ENCODE measurements around the gene HSD3B2.

Gene HSD3B2

DNA sequence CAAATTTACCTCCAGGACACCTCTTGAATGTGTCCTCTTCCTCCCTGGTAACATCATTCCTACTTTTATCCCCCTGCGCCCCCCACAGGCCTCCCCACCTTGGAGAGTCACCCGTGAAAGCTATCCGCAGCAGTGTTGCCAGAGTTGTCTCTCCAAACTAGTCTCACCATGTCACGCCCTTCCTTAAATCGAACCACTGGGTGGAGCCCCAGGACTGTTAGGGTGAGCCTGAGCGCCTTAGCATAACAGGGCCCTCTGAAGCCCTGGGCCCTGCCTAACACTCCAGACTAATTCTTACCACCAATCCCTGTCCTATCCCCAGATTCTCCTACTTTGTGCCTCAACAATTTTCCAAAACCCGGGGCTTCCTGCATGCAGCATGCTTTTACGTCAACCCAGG is 35.0 kb downstream of the HSD3B2 start:
- no peak overlapping the region for H3K27ac ChIP-seq
- no peak for DNase-seq (ENCODE audit: low spot score)
- no peak for TF ChIP-seq CTCF (IDR thresholded peaks at IDR 0.05)
- H3K4me3 ChIP-seq, result no peak overlapping the region

DNA sequence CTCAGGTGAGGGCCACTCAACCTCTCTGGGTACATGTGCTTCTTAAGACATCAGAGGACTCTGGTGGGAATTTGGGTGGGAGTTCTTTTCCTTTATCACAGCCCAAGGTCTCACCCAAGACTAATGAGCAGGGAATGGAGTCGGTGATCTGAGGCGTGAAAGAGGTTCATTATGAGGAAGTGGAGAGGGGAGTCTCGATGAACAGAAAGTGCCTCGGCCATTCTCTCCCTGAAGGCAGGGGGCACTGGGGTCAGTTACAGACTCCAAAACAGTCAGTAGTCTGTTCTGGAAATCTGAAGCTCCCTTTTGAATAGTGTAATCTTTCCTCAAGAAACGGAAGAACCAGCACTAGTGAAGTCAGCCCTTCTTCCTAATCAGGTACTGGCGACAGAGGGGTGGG is 36.2 kb downstream of the HSD3B2 start:
- Histone ChIP-seq H3K27ac (no peak overlapping the region), H3K4me3 (no peak overlapping the region)
- TF ChIP-seq CTCF (IDR thresholded peaks at IDR 0.05), result no peak
- DNase-seq (ENCODE audit: low spot score), result no peak

- TF ChIP-seq CTCF (IDR thresholded peaks at IDR 0.05), result no peak
- no peak overlapping the region for H3K4me3 ChIP-seq
- no peak overlapping the region for H3K27ac ChIP-seq
- DNase-seq (ENCODE audit: low spot score), result no peak
These were observed 37.1 kb downstream of the HSD3B2 start for GRCh38 chr1:119452091-119452490.

DNA sequence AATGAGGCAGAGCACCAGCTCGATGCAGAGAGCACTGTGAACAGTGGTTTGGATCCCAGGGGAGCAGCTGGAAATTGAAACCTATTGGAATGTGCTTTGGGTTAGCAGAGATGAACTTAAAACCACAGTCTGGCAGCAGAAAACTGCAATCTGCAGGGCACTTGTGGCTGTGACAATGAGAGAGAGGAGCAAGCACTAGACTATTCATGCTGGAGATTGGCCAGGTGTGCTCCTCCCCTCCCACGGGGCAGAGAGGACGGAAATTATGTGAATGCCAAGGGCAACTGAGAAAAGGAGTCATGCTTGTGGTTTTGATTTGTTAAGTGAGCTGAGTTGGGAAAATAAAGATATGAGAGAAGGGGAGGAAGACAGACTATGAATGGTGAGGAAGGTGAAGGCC is 38.1 kb downstream of the HSD3B2 start:
- TF ChIP-seq CTCF (IDR thresholded peaks at IDR 0.05), result no peak
- no peak for DNase-seq (ENCODE audit: low spot score)
- Histone ChIP-seq H3K4me3 (no peak overlapping the region), H3K27ac (no peak overlapping the region)

- no peak overlapping the region for H3K4me3 ChIP-seq
- no peak for TF ChIP-seq CTCF (IDR thresholded peaks at IDR 0.05)
- no peak for DNase-seq (ENCODE audit: low spot score)
- H3K27ac ChIP-seq, result no peak overlapping the region
These were observed 48.0 kb downstream of the HSD3B2 start for GRCh38 chr1:119462964-119463363.

- H3K27ac ChIP-seq, result no peak overlapping the region
- H3K4me3 ChIP-seq, result no peak overlapping the region
- DNase-seq (ENCODE audit: low spot score), result no peak
- TF ChIP-seq CTCF (IDR thresholded peaks at IDR 0.05), result no peak
These were observed 48.6 kb downstream of the HSD3B2 start for GRCh38 chr1:119463569-119463968.

DNA sequence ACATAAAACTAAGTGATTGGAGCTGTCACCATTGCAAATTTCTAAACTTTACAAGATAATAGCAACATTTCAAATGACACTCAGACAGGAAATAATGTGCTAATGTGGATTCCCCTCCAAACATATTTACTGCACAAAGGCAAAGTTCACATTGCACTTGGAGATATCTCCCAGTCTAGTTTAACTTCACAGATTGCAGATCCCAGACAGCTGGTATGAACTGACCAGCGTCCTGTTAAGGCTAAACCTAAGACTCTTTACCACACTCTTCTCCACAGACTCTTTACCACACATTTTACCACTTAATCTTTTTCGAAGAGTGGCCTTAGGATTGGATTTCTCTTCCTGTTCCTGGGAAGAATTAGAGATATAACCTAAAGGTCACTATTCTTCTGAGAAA is 51.5 kb downstream of the HSD3B2 start:
- Histone ChIP-seq H3K27ac (no peak overlapping the region), H3K4me3 (no peak overlapping the region)
- DNase-seq (ENCODE audit: low spot score), result no peak
- TF ChIP-seq CTCF (IDR thresholded peaks at IDR 0.05), result no peak

All from coronary artery (tissue), 2 donors.